Neural progenitor cell (in vitro differentiated cells): ENCODE measurements around the gene MRPL27. TPM values are rescaled to one million over a fixed set of nuclear protein-coding genes. Genes with fewer than 3 reads are reported as not detected.

ENCODE experiments used
- DNase-seq: peaks from one replicate; pipeline ENCODE4 v3.0.0-alpha.2; 2016; ENCODE audit warnings: low spot score
- H2AFZ ChIP-seq: fragments of 200-600 bp; sonication (generic); replicated peaks from 2 replicates; pipeline ENCODE4 v1.6.1; 2016; ENCODE audit warnings: antibody characterized with exemption
- H3F3A ChIP-seq: fragments of 200-600 bp; sonication (generic); 2 replicates; pipeline ENCODE4 v1.6.1; 2016; ENCODE audit warnings: antibody characterized with exemption, low read depth
- H3K27ac ChIP-seq: fragments of 200-600 bp; sonication (generic); 2 replicates; pipeline ENCODE4 v1.5.1; 2016; ENCODE audit warnings: mild to moderate bottlenecking
- H3K27me3 ChIP-seq: fragments of 200-600 bp; sonication (generic); 2 replicates; pipeline ENCODE4 v1.6.1; 2016; ENCODE audit warnings: mild to moderate bottlenecking, moderate library complexity
- H3K36me3 ChIP-seq: fragments of 200-600 bp; sonication (generic); 2 replicates; pipeline ENCODE4 v1.5.1; 2016
- H3K4me1 ChIP-seq: fragments of 200-600 bp; sonication (generic); 2 replicates; pipeline ENCODE4 v1.6.1; 2016; ENCODE audit warnings: mixed run types
- H3K4me2 ChIP-seq: fragments of 200-600 bp; sonication (generic); 2 replicates; pipeline ENCODE4 v1.6.1; 2016
- H3K4me3 ChIP-seq: fragments of 200-600 bp; sonication (generic); 2 replicates; pipeline ENCODE4 v1.5.1; 2016
- H3K79me2 ChIP-seq: fragments of 200-600 bp; sonication (generic); 2 replicates; pipeline ENCODE4 v1.6.1; 2016; ENCODE audit warnings: low read depth
- H3K9ac ChIP-seq: fragments of 200-600 bp; sonication (generic); 2 replicates; pipeline ENCODE4 v1.6.1; 2016
- H3K9me3 ChIP-seq: fragments of 200-600 bp; sonication (generic); 2 replicates; pipeline ENCODE4 v1.5.1; 2016; ENCODE audit warnings: low read depth
- H4K20me1 ChIP-seq: fragments of 200-600 bp; sonication (generic); 2 replicates; pipeline ENCODE4 v1.6.1; 2016; ENCODE audit warnings: low read depth
- H3K27ac Mint-ChIP-seq: 3 replicates; pipeline ENCODE4 v1.8.0; 2021; ENCODE audit warnings: mixed read lengths
- H3K27me3 Mint-ChIP-seq: 2 replicates; pipeline ENCODE4 v1.8.0; 2022; ENCODE audit warnings: low read depth, mild to moderate bottlenecking, inconsistent platforms, moderate library complexity, mixed read lengths; ENCODE audit not compliant: insufficient read depth
- H3K36me3 Mint-ChIP-seq: 3 replicates; pipeline ENCODE4 v1.8.0; 2021; ENCODE audit warnings: mixed read lengths
- H3K4me1 Mint-ChIP-seq: 3 replicates; pipeline ENCODE4 v1.8.0; 2021; ENCODE audit warnings: mixed read lengths
- H3K4me3 Mint-ChIP-seq: 3 replicates; pipeline ENCODE4 v1.8.0; 2021; ENCODE audit warnings: mild to moderate bottlenecking, moderate library complexity, mixed read lengths
- H3K9me3 Mint-ChIP-seq: 3 replicates; pipeline ENCODE4 v1.8.0; 2020; ENCODE audit warnings: mixed read lengths
- CTCF ChIP-seq: fragments of 200-600 bp; sonication (generic); IDR thresholded peaks from 2 replicates; pipeline ENCODE4 v1.5.1; 2017; ENCODE audit warnings: antibody characterized with exemption, mild to moderate bottlenecking
- EZH2 ChIP-seq: fragments of 200-600 bp; sonication (generic); IDR thresholded peaks from 2 replicates; pipeline ENCODE4 v1.6.1; 2017; ENCODE audit warnings: antibody characterized with exemption, mild to moderate bottlenecking, moderate library complexity
- EZH2phosphoT487 ChIP-seq: fragments of 200-600 bp; sonication (generic); IDR thresholded peaks from 2 replicates; pipeline ENCODE4 v1.6.1; 2017; ENCODE audit warnings: antibody characterized with exemption
- total RNA-seq: library from RNA; depleted of rRNA; stranded (reverse); fragments of >200 nt; gene quantifications from 2 replicates; pipeline ENCODE4 v1.2.3, GENCODE V29; 2015; ENCODE audit warnings: low replicate concordance

The MRPL27 gene
- total RNA-seq, 1 donor from 2014 or later = 39.1 TPM

GRCh38 chr17:50367401-50367800 is 5.6 kb downstream of the MRPL27 start:
- H3K9me3 ChIP-seq = no peaks in the 10 kb centered on the region
- peaks cover 12% of the 10 kb centered on the region for H3K4me1 ChIP-seq
- H3K27me3 ChIP-seq = no peaks in the 10 kb centered on the region
- DNase-seq = no peak
- no peak overlapping the region for H3K4me3 ChIP-seq
- H3F3A ChIP-seq = peaks cover 28% of the 10 kb centered on the region
- no peak overlapping the region for H3K9ac ChIP-seq
- H3K9me3 Mint-ChIP-seq = no peaks in the 10 kb centered on the region
- peaks cover 37% of the 10 kb centered on the region for H4K20me1 ChIP-seq
- H3K27ac ChIP-seq = no peak overlapping the region
- H3K4me3 Mint-ChIP-seq = no peak overlapping the region
- TF ChIP-seq EZH2phosphoT487 (no peak), EZH2 (no peak), CTCF (no peak)
- H3K36me3 ChIP-seq = peaks cover 7% of the 10 kb centered on the region
- peaks cover 21% of the 10 kb centered on the region for H3K36me3 Mint-ChIP-seq
- H3K27ac Mint-ChIP-seq = no peak overlapping the region
- H3K4me2 ChIP-seq = no peak overlapping the region
- H2AFZ ChIP-seq = no peak overlapping the region
- peaks cover 6% of the 10 kb centered on the region for H3K27me3 Mint-ChIP-seq
- peaks cover 19% of the 10 kb centered on the region for H3K79me2 ChIP-seq
- H3K4me1 Mint-ChIP-seq = peaks cover 39% of the 10 kb centered on the region

- Histone ChIP-seq H3K79me2 (peaks cover 3% of the 10 kb centered on the region), H2AFZ (no peak overlapping the region), H3K4me2 (no peak overlapping the region), H3K27me3 (no peaks in the 10 kb centered on the region), H3K27ac (no peak overlapping the region), H3F3A (peaks cover 31% of the 10 kb centered on the region), H3K4me3 (no peak overlapping the region), H4K20me1 (peaks cover 50% of the 10 kb centered on the region), H3K9me3 (no peaks in the 10 kb centered on the region), H3K4me1 (peaks cover 14% of the 10 kb centered on the region), H3K9ac (no peak overlapping the region), H3K36me3 (peaks cover 7% of the 10 kb centered on the region)
- H3K36me3 Mint-ChIP-seq = peaks cover 19% of the 10 kb centered on the region
- H3K4me1 Mint-ChIP-seq = peaks cover 40% of the 10 kb centered on the region
- no peak for DNase-seq
- peaks cover 12% of the 10 kb centered on the region for H3K27me3 Mint-ChIP-seq
- peak overlapping the region; percentile 39 for H3K27ac Mint-ChIP-seq
- H3K9me3 Mint-ChIP-seq = no peaks in the 10 kb centered on the region
- no peak for TF ChIP-seq EZH2
- H3K4me3 Mint-ChIP-seq = no peak overlapping the region
These were observed 7.2 kb downstream of the MRPL27 start for GRCh38 chr17:50365649-50366393.

- Histone ChIP-seq H3K79me2 (no peaks in the 10 kb centered on the region), H3K9me3 (no peaks in the 10 kb centered on the region), H3K27ac (no peak overlapping the region), H2AFZ (no peak overlapping the region), H4K20me1 (peaks cover 50% of the 10 kb centered on the region), H3K36me3 (peaks cover 7% of the 10 kb centered on the region), H3F3A (peaks cover 31% of the 10 kb centered on the region), H3K27me3 (no peaks in the 10 kb centered on the region), H3K9ac (no peak overlapping the region), H3K4me1 (peaks cover 14% of the 10 kb centered on the region), H3K4me3 (no peak overlapping the region), H3K4me2 (no peak overlapping the region)
- no peak for DNase-seq
- no peak for TF ChIP-seq EZH2
- TF ChIP-seq EZH2phosphoT487 = no peak
- TF ChIP-seq CTCF = no peak
- Mint-ChIP-seq H3K9me3 (no peaks in the 10 kb centered on the region), H3K27ac (peak overlapping the region; percentile 81), H3K27me3 (peaks cover 11% of the 10 kb centered on the region), H3K4me3 (no peak overlapping the region), H3K4me1 (peaks cover 40% of the 10 kb centered on the region), H3K36me3 (peaks cover 15% of the 10 kb centered on the region)
These were observed 7.8 kb downstream of the MRPL27 start for GRCh38 chr17:50365165-50365564.

GRCh38 chr17:50364715-50365114 is 8.3 kb downstream of the MRPL27 start:
- Histone ChIP-seq H3K27me3 (no peaks in the 10 kb centered on the region), H3K4me3 (no peak overlapping the region), H3K9ac (no peak overlapping the region), H4K20me1 (peaks cover 50% of the 10 kb centered on the region), H3K36me3 (peaks cover 7% of the 10 kb centered on the region), H2AFZ (no peak overlapping the region), H3K79me2 (no peaks in the 10 kb centered on the region), H3F3A (peaks cover 31% of the 10 kb centered on the region), H3K4me2 (no peak overlapping the region), H3K4me1 (peaks cover 14% of the 10 kb centered on the region), H3K9me3 (no peaks in the 10 kb centered on the region), H3K27ac (no peak overlapping the region)
- no peaks in the 10 kb centered on the region for H3K9me3 Mint-ChIP-seq
- peaks cover 11% of the 10 kb centered on the region for H3K27me3 Mint-ChIP-seq
- TF ChIP-seq EZH2 (no peak), CTCF (peak; percentile 12), EZH2phosphoT487 (no peak)
- peak; percentile 26 for DNase-seq
- peaks cover 40% of the 10 kb centered on the region for H3K4me1 Mint-ChIP-seq
- H3K36me3 Mint-ChIP-seq = peaks cover 11% of the 10 kb centered on the region
- peak overlapping the region; percentile 81 for H3K27ac Mint-ChIP-seq
- H3K4me3 Mint-ChIP-seq = peak overlapping the region; percentile 67
